Neural progenitor cell (in vitro differentiated cells): ENCODE measurements around the gene UBE2J1. TPM values are rescaled to one million over a fixed set of nuclear protein-coding genes. Genes with fewer than 3 reads are reported as not detected.

ENCODE experiments used
- DNase-seq: peaks from one replicate; pipeline ENCODE4 v3.0.0-alpha.2; 2016; ENCODE audit warnings: low spot score
- H2AFZ ChIP-seq: fragments of 200-600 bp; sonication (generic); replicated peaks from 2 replicates; pipeline ENCODE4 v1.6.1; 2016; ENCODE audit warnings: antibody characterized with exemption
- H3F3A ChIP-seq: fragments of 200-600 bp; sonication (generic); 2 replicates; pipeline ENCODE4 v1.6.1; 2016; ENCODE audit warnings: antibody characterized with exemption, low read depth
- H3K27ac ChIP-seq: fragments of 200-600 bp; sonication (generic); 2 replicates; pipeline ENCODE4 v1.5.1; 2016; ENCODE audit warnings: mild to moderate bottlenecking
- H3K27me3 ChIP-seq: fragments of 200-600 bp; sonication (generic); 2 replicates; pipeline ENCODE4 v1.6.1; 2016; ENCODE audit warnings: mild to moderate bottlenecking, moderate library complexity
- H3K36me3 ChIP-seq: fragments of 200-600 bp; sonication (generic); 2 replicates; pipeline ENCODE4 v1.5.1; 2016
- H3K4me1 ChIP-seq: fragments of 200-600 bp; sonication (generic); 2 replicates; pipeline ENCODE4 v1.6.1; 2016; ENCODE audit warnings: mixed run types
- H3K4me2 ChIP-seq: fragments of 200-600 bp; sonication (generic); 2 replicates; pipeline ENCODE4 v1.6.1; 2016
- H3K4me3 ChIP-seq: fragments of 200-600 bp; sonication (generic); 2 replicates; pipeline ENCODE4 v1.5.1; 2016
- H3K79me2 ChIP-seq: fragments of 200-600 bp; sonication (generic); 2 replicates; pipeline ENCODE4 v1.6.1; 2016; ENCODE audit warnings: low read depth
- H3K9ac ChIP-seq: fragments of 200-600 bp; sonication (generic); 2 replicates; pipeline ENCODE4 v1.6.1; 2016
- H3K9me3 ChIP-seq: fragments of 200-600 bp; sonication (generic); 2 replicates; pipeline ENCODE4 v1.5.1; 2016; ENCODE audit warnings: low read depth
- H4K20me1 ChIP-seq: fragments of 200-600 bp; sonication (generic); 2 replicates; pipeline ENCODE4 v1.6.1; 2016; ENCODE audit warnings: low read depth
- H3K27ac Mint-ChIP-seq: 3 replicates; pipeline ENCODE4 v1.8.0; 2021; ENCODE audit warnings: mixed read lengths
- H3K27me3 Mint-ChIP-seq: 2 replicates; pipeline ENCODE4 v1.8.0; 2022; ENCODE audit warnings: low read depth, mild to moderate bottlenecking, inconsistent platforms, moderate library complexity, mixed read lengths; ENCODE audit not compliant: insufficient read depth
- H3K36me3 Mint-ChIP-seq: 3 replicates; pipeline ENCODE4 v1.8.0; 2021; ENCODE audit warnings: mixed read lengths
- H3K4me1 Mint-ChIP-seq: 3 replicates; pipeline ENCODE4 v1.8.0; 2021; ENCODE audit warnings: mixed read lengths
- H3K4me3 Mint-ChIP-seq: 3 replicates; pipeline ENCODE4 v1.8.0; 2021; ENCODE audit warnings: mild to moderate bottlenecking, moderate library complexity, mixed read lengths
- H3K9me3 Mint-ChIP-seq: 3 replicates; pipeline ENCODE4 v1.8.0; 2020; ENCODE audit warnings: mixed read lengths
- EZH2 ChIP-seq: fragments of 200-600 bp; sonication (generic); IDR thresholded peaks from 2 replicates; pipeline ENCODE4 v1.6.1; 2017; ENCODE audit warnings: antibody characterized with exemption, mild to moderate bottlenecking, moderate library complexity
- EZH2phosphoT487 ChIP-seq: fragments of 200-600 bp; sonication (generic); IDR thresholded peaks from 2 replicates; pipeline ENCODE4 v1.6.1; 2017; ENCODE audit warnings: antibody characterized with exemption
- total RNA-seq: library from RNA; depleted of rRNA; stranded (reverse); fragments of >200 nt; gene quantifications from 2 replicates; pipeline ENCODE4 v1.2.3, GENCODE V29; 2015; ENCODE audit warnings: low replicate concordance
- TF ChIP-seq, protein P1 (sequence below): fragments of 200-600 bp; sonication (generic); IDR thresholded peaks from 2 replicates; pipeline ENCODE4 v1.5.1; 2017; ENCODE audit warnings: antibody characterized with exemption, mild to moderate bottlenecking

Gene UBE2J1
- total RNA-seq, 1 donor from 2014 or later = 43.0 TPM

DNA sequence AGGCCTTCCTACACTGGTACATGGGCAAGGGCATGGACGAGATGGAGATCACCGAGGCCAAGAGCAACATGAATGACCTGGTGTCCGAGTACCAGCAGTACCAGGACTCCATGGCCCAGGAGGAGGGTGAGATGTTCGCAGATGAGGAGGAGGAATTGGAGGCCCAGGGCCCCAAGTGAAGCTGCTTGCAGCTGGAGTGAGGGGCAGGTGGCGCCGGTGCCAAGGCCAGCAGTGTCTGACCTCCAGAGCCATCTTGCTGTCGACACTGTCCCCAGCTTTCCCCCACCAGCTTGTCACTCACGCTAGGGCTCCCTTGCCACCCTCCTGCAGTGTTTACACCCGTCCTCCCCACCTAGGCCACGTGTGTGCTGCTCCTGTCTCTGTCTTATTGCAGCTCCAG is 49.6 kb downstream of the UBE2J1 start:
- Mint-ChIP-seq H3K27ac (peak overlapping the region; percentile 74), H3K36me3 (peaks cover 7% of the 10 kb centered on the region), H3K9me3 (peaks cover 24% of the 10 kb centered on the region), H3K4me3 (no peak overlapping the region), H3K4me1 (peaks cover 21% of the 10 kb centered on the region), H3K27me3 (peaks cover 16% of the 10 kb centered on the region)
- no peak overlapping the region for H3K4me2 ChIP-seq
- H3K27ac ChIP-seq = no peak overlapping the region
- TF ChIP-seq EZH2phosphoT487 = no peak
- TF ChIP-seq EZH2 = no peak
- TF ChIP-seq, protein P1, sequence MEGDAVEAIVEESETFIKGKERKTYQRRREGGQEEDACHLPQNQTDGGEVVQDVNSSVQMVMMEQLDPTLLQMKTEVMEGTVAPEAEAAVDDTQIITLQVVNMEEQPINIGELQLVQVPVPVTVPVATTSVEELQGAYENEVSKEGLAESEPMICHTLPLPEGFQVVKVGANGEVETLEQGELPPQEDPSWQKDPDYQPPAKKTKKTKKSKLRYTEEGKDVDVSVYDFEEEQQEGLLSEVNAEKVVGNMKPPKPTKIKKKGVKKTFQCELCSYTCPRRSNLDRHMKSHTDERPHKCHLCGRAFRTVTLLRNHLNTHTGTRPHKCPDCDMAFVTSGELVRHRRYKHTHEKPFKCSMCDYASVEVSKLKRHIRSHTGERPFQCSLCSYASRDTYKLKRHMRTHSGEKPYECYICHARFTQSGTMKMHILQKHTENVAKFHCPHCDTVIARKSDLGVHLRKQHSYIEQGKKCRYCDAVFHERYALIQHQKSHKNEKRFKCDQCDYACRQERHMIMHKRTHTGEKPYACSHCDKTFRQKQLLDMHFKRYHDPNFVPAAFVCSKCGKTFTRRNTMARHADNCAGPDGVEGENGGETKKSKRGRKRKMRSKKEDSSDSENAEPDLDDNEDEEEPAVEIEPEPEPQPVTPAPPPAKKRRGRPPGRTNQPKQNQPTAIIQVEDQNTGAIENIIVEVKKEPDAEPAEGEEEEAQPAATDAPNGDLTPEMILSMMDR = no peak
- H2AFZ ChIP-seq = no peak overlapping the region
- H3K36me3 ChIP-seq = no peaks in the 10 kb centered on the region
- H3K9me3 ChIP-seq = no peaks in the 10 kb centered on the region
- no peaks in the 10 kb centered on the region for H3K79me2 ChIP-seq
- no peak overlapping the region for H3K4me3 ChIP-seq
- H3F3A ChIP-seq = peaks cover under 1% of the 10 kb centered on the region
- peaks cover 12% of the 10 kb centered on the region for H3K4me1 ChIP-seq
- H4K20me1 ChIP-seq = no peaks in the 10 kb centered on the region
- H3K9ac ChIP-seq = no peak overlapping the region
- no peaks in the 10 kb centered on the region for H3K27me3 ChIP-seq
- DNase-seq = no peak

DNA sequence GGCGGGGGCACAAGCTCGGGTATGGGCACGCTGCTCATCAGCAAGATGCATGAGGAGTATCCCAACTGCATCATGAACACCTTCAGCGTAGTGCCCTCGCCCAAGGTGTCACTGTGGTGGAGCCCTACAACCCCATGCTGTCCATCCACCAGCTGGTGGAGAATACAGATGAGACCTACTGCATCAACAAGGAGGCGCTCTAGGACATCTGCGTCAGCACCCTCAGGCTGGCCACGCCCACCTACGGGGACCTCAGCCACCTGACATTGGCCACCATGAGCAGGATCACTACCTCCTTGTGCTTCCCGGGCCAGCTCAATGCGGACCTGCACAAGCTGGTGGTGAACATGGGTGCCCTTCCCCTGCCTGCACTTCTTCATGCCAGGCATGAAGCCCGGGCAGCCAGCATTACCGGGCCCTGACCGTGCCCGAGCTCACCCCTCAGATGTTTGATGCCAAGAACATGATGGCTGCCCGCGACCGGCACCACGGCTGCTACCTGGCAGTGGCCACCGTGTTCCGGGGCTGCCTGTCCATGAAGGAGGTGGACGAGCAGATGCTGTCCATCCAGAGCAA is 50.2 kb downstream of the UBE2J1 start:
- DNase-seq = no peak
- H3K4me1 Mint-ChIP-seq = peaks cover 27% of the 10 kb centered on the region
- peaks cover 7% of the 10 kb centered on the region for H3K36me3 Mint-ChIP-seq
- H3K27ac Mint-ChIP-seq = no peak overlapping the region
- no peaks in the 10 kb centered on the region for H4K20me1 ChIP-seq
- H3K9ac ChIP-seq = no peak overlapping the region
- H3K27me3 Mint-ChIP-seq = peaks cover 18% of the 10 kb centered on the region
- no peak overlapping the region for H3K4me3 Mint-ChIP-seq
- H3K4me3 ChIP-seq = no peak overlapping the region
- H3K4me2 ChIP-seq = no peak overlapping the region
- no peaks in the 10 kb centered on the region for H3K79me2 ChIP-seq
- no peak for TF ChIP-seq EZH2phosphoT487
- TF ChIP-seq, protein P1 = no peak
- no peak for TF ChIP-seq EZH2
- H2AFZ ChIP-seq = no peak overlapping the region
- peaks cover 16% of the 10 kb centered on the region for H3K4me1 ChIP-seq
- H3K36me3 ChIP-seq = no peaks in the 10 kb centered on the region
- H3K27me3 ChIP-seq = no peaks in the 10 kb centered on the region
- H3K9me3 Mint-ChIP-seq = peaks cover 24% of the 10 kb centered on the region
- no peaks in the 10 kb centered on the region for H3K9me3 ChIP-seq
- peaks cover 3% of the 10 kb centered on the region for H3F3A ChIP-seq
- H3K27ac ChIP-seq = no peak overlapping the region

DNA sequence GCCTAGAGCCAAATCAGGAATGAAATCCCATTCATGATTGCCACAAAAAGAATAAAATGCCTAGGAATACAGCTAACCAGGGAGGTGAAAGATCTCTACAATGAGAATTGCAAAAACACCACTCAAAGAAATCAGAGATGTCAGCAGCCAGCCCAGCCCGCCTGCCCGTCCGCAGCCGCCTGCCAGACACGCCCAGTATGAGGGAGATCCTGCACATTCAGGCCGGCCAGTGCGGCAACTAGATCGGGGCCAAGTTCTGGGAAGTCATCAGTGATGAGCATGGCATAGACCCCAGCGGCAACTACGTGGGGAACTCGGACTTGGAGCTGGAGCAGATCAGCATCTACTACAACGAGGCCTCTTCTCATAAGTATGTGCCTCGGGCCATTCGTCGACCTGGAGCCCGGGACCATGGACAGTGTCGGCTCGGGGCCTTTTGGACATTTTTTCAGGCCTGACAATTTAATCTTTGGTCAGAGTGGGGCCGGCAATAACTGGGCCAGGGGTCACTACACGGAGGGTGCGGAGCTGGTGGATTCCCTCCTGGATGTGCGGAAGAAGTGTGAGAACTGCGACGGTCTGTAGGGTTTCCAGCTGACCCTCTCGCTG is 50.8 kb downstream of the UBE2J1 start:
- H3K4me3 ChIP-seq = no peak overlapping the region
- Mint-ChIP-seq H3K27me3 (peaks cover 18% of the 10 kb centered on the region), H3K4me3 (no peak overlapping the region), H3K36me3 (peaks cover 7% of the 10 kb centered on the region), H3K9me3 (peaks cover 24% of the 10 kb centered on the region), H3K27ac (no peak overlapping the region), H3K4me1 (peaks cover 27% of the 10 kb centered on the region)
- no peaks in the 10 kb centered on the region for H4K20me1 ChIP-seq
- peaks cover 3% of the 10 kb centered on the region for H3F3A ChIP-seq
- no peak overlapping the region for H2AFZ ChIP-seq
- H3K9ac ChIP-seq = no peak overlapping the region
- no peak for DNase-seq
- no peak overlapping the region for H3K27ac ChIP-seq
- H3K9me3 ChIP-seq = no peaks in the 10 kb centered on the region
- peaks cover 16% of the 10 kb centered on the region for H3K4me1 ChIP-seq
- H3K36me3 ChIP-seq = no peaks in the 10 kb centered on the region
- TF ChIP-seq EZH2 (no peak), EZH2phosphoT487 (no peak)
- TF ChIP-seq, protein P1 = no peak
- H3K4me2 ChIP-seq = no peak overlapping the region
- H3K27me3 ChIP-seq = no peaks in the 10 kb centered on the region
- no peaks in the 10 kb centered on the region for H3K79me2 ChIP-seq
